SKM-1 (cell line): ENCODE results near the gene F2RL2.
A peak's percentile ranks its signal among the peaks of the same experiment; 100 is the strongest.

Experiments
- DNase-seq: peaks from one replicate; lab custom pipeline; 2025; ENCODE audit not compliant: unreplicated experiment; lab: John Stamatoyannopoulos, UW

F2RL2 gene

GRCh38 chr5:76585783-76586217 lies 37.4 kb downstream of the F2RL2 start:
- no peak for DNase-seq

- DNase-seq: no peak
Observed at GRCh38 chr5:76583163-76584047, 39.8 kb downstream of the F2RL2 start.

GRCh38 chr5:76582230-76583162 lies 40.7 kb downstream of the F2RL2 start:
- DNase-seq: peak; percentile 43

GRCh38 chr5:76580981-76581380 lies 42.2 kb downstream of the F2RL2 start:
- no peak for DNase-seq

GRCh38 chr5:76579166-76579937 lies 43.9 kb downstream of the F2RL2 start:
- DNase-seq: no peak

- DNase-seq: no peak
Observed at GRCh38 chr5:76576996-76577395, 46.2 kb downstream of the F2RL2 start.

- no peak for DNase-seq
Observed at GRCh38 chr5:76576450-76576849, 46.8 kb downstream of the F2RL2 start.

- DNase-seq: no peak
Observed at GRCh38 chr5:76571559-76571958, 51.6 kb downstream of the F2RL2 start.

GRCh38 chr5:76570153-76570552 lies 53.0 kb downstream of the F2RL2 start:
- DNase-seq: no peak
